HG02798 (cell line): ENCODE data around the gene CTPS1.

Experiments
- ATAC-seq: cut with Tn5 transposase; IDR thresholded peaks from one replicate; pipeline ENCODE4 v1.9.1; 2021; ENCODE audit warnings: mild to moderate bottlenecking; ENCODE audit not compliant: unreplicated experiment, poor library complexity

CTPS1 gene, protein sequence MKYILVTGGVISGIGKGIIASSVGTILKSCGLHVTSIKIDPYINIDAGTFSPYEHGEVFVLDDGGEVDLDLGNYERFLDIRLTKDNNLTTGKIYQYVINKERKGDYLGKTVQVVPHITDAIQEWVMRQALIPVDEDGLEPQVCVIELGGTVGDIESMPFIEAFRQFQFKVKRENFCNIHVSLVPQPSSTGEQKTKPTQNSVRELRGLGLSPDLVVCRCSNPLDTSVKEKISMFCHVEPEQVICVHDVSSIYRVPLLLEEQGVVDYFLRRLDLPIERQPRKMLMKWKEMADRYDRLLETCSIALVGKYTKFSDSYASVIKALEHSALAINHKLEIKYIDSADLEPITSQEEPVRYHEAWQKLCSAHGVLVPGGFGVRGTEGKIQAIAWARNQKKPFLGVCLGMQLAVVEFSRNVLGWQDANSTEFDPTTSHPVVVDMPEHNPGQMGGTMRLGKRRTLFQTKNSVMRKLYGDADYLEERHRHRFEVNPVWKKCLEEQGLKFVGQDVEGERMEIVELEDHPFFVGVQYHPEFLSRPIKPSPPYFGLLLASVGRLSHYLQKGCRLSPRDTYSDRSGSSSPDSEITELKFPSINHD

DNA sequence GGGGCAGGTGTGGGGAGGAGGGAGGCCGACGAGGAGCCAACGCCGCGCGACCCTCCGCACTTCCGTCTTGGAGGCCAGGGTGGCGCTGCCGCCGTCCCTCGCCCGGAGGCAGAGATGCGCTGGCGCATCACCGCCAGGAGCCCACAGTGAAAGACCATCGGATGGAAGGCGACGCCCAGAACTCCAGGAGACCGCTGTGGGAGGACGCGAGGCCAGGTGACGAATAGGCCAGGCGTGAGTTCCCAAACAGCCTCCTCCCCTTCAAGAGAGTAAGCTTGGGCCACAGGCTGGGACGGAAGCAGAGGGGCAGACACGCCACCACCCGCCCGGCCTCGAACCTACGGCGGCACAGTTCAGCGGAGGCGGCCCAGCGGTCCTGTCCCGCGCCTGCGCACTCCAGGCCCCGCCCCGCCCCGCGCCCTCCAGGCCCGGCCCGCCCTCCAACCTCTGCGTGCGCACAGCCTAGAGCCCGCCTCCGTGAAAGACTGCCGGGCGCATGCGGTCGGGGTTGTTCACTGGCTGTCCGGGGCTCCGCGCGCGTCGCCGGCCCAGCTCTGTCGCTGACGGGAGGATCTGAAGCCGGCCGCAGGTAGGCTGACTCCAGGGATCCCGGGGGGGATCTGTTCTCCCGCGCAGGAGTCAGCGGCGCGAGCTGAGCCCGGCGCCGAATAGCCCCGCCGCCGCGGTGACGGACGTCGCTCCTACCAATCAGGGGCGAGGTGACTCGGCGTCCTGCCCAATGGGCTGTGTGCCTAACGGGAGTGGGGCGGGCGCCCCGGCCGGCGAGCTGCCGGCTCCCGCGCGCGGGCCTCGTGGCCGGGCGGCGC lies at the start of gene CTPS1:
TSS of gene CTPS1 (plus strand) at position 456 of the 827 bp plus-strand sequence. CDS start 3,595 bp downstream, outside the sequence.
- peak; percentile 94 for ATAC-seq

DNA sequence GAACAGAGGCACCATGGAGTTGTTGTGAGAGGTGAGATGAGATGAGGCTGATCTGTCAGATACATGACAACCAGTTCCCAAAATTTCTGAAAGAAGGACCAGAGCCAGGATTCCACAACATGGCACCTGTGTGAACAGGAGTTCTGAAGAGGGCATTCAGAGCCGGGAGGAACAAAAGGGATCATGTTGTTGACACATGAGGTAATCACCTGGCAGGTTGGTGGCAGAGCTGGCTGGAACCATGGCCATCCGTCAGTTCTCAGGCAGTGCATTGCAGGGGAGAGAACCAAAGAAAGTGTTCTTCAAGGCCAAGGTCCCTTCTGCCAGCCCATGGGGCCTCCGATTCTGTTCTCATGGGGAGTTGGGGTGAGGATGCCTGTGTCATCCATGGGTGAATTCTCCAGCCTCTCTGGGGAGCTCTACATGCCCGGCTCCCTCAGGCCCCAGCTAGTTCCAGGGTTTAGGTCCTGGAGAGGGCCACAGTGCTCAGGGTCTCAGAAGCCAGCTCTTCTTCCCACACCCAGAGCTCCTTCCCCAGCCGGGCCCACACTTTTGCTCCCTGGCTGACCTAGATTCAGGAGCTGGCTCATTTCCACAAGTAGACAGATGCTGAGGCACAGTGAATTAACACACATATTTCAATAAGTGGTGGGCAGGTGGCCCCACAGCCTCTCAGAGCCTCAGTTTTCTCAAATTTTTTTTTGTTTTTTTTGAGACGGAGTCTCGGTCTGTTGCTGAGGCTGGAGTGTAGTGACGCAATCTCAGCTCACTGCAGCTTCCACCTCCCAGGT lies 49.1 kb upstream of the CTPS1 start:
- ATAC-seq = no peak

DNA sequence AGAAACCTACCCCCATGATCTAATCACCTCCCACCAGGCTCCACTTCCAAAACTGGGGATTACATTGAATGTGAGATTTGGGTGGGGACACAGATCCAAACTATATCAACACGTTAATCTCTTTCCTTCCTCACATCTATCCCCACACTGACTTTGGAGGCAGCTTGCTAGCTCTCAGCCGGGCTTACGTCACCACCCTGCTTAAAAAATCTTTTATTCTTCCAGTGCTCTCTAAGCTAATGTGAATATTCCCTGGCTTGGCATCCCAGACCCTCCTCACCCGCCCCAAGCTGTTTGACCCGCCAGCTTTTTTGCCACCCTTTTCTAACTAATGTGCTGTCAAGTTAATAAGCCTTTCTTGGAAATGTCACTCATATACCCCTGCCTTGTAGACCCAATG lies 47.9 kb upstream of the CTPS1 start:
- no peak for ATAC-seq

DNA sequence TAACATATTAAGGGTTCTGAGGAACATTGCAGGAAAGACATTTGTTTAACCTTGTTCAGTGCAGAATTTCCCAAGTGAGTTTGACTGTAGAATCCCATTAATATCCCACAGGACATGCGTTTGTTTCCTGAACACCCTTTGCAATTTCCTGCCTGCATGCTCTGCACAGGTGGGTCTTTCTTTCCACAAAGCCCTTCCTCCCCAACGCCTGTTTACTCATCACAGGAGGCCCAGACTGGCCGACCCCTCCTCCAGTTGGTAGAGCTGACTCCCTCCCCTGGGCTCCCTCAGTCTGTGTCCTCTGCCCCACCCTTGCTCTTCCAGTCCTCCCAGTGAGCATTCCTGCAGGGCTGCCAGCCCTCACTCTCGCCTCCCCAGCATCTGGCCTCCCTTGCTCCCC lies 47.5 kb upstream of the CTPS1 start:
- no peak for ATAC-seq

DNA sequence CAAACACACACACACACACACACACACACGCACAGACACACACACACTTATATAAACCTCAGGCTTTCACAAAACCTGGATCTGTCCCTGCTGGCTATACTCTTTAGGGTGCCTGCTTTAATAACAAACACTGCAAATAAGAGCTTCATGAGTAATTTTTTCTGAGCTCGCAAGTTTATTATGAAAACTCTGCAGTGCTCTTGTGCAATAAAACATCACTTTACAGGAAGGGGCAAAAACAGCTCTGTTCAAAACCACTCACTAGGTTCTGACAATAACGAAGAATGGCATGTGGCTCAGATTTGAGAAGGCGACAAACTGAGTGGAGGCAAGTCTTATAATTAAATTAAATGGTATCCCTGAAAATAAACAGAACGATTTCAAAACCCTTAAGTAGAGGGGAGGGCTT lies 42.6 kb upstream of the CTPS1 start:
- ATAC-seq = no peak

DNA sequence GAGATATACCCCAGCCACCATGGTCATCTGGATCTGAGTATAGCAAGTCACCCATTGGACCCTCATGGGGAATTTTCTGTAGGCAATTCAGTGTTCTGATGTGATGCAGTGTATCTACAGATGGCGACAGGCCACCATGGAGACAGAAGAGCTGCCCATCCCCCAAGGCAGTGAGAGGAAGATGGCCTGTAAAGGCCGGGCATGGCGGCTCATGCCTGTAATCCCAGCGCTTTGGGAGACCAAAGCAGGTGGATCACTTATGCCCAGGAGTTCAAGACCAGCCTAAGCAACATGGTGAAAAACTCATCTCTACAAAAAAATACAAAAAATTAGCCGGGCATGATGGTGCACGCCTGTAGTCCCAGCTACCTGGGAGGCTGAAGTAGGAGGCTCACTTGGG lies 41.1 kb upstream of the CTPS1 start:
- ATAC-seq = no peak

DNA sequence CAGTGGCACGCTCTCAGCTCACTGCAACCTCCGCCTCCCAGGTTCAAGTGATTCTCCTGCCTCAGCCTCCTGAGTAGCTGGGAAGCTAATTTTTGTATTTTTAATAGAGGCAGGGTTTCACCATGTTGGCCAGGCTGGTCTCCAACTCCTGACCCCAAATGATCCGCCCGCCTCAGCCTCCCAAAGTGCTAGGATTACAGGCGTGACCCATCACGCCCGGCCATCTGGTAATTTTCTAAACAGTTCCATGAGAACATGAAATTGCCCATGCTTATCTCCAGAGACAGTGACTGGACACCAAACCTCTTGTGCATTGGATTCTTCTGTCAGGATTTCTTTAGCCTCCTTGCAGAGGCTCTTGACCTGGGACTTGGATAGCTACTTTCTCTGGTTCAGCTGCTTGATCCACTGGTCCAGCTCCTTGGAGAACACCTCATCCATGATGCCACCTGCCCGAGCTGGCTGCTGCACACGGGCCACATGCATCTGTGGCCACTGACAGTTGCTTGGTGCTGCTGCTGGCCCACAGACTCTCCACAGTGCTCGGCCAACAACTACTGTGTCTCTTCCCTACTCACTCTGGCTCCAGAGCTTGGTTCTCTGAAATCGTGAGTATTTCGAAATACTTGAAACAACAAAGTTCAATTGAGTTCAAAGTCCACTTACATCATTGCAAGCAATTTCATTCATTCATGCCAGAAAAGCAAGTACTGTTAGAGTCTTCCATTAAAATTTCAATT lies 40.0 kb upstream of the CTPS1 start:
- ATAC-seq = no peak

DNA sequence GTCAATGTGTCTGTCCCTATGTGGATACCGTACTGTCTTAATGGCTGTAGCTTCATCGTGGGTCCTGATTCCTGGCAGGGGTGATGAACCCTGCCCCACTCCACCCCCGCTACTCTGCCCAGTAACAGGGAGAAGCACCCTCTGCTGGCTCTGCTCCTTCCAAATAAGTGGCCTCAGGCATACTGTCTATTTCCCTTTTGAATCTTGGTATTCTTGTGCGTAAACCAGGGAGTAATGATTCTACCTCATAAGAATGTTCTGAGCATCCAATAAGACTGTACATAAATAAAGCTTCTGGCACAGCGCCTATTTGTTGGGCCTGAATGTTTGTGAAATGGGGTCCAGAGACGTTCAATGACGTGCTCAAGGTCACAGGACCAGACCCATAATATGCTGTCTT lies 35.2 kb upstream of the CTPS1 start:
- ATAC-seq = no peak

DNA sequence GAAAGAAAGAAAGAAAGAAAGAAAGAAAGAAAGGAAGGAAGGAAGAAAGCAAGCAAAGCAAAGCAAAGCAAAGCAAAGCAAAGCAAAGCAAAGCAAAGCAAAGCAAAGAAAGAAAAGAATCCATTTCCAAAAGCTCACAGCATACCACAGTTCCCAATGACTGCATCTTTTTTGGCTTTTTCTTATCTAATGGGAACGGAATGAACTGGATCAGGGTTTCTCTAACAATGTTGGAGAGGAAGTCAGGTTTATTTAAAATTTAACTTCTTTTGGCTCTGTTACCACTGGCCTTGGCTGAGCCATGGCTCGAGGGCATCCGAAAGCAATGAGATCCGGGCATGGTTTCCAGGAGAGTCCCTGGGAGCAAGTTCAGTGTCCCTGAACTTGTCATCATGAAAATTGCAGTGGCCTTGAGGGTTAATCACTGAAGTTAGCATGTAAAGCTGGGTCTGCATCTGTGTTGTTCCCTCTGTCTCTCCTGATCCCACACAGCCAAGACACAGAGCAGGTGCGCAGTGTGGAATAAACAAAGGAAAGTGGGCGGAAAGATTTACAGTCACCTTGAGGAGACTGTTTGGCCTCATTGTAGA lies 34.6 kb upstream of the CTPS1 start:
- no peak for ATAC-seq

DNA sequence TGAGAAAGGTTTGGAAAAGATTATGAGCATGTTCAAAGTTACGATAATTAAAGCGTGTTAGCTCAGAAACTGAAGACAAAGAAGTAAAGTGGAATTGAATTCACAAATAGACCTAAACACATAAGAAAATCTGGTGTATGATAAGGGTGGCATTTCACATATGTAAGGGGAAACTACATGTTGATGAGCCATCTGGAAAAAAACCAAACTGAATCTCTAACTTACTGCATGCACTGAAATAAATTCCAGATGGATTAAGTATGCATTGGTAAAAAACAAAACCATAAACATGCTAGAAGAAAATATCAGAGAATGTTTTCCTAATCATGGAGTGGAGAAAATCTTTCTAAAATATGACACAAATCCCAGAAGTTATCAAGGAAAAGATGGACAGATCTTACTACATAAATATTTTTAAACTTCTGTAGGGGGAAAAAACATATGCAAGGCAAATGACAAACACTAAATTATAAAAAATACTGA lies 34.0 kb upstream of the CTPS1 start:
- ATAC-seq = no peak

DNA sequence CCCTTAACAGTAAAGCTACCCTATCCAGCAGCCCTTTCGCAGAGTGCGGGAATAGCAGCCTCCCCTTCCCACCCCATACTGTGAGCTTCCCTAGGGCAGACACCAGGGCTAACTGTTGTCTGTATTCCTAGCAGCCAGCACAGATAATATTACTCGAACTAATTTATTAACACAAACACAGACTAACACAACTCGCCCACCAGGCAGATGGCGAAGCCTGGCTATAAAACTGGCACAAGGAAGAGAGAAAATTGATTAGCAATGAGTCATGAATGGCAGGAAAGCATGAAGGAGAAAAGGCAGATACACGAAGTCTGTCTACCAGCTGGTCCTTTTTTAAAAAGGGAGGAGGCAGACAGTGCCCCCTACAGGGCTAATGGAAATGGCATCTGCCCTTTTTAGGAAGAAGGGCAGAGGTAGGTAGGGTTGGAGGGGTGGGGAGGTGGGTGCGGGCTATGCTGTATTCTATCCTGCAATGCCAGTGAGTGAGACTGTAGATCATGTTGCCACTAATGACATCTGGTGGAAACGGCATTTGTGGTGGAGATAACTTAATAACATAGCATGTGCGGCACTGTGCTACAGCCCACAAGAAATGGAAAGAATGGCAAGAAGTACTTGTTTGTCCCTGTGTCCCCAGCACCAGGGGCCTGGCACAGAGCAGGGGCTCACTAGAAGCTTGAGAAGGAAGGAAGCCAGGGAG lies 30.6 kb upstream of the CTPS1 start:
- no peak for ATAC-seq

DNA sequence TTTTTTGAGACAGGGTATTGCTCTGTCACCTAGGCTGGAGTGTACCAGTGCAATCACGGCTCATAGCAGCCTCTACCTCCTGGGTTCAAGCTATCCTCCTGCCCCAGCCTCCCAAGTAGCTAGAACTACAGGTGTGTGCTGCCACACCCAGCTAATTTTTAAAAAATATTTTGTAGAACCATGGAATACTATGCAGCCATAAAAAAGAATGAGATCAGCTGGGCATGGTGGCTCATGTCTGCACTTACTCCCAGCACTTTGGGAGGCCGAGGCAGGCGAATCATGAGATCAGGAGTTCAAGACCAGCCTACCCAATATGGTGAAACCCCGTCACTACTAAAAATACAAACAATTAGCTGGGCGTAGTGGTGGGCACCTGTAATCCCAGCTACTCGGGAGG lies 29.9 kb upstream of the CTPS1 start:
- ATAC-seq = no peak

DNA sequence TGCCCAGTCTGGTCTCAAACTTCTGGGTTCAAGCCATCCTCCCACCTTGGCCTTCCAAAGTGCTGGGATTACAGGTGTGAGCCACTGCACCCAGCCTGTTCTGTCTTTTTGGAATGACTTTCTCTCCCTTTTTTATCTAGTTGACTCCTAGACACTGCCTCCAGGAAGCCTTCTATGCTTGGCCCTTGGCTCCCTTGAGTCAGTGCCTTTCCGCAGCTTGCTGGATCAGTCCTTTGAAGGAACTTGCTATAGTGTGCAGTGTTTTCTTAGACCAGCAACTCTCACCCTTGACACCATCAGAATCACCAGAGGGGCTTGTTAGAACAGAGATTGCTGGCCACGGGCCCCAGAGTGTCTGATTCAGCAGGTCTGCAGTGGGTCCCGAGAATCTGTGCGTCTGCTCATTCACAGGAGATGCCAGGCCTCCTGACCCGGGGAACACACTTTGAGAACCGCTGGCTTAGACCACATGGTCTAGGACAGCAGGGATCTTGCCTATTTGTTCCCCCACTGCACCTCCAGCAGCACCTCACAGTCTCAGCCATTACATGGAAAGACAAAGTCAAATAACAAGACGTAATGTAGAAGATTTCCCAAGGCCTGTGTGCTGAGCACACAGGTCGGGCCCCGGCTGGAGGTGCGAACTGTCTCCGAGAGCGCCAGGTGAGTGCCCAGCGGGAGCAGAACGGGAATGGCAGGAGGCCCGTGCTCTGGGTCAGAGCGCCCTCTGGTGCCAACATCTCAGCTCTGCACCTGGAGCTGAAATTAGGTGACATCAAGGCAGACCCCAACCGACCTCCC lies 27.4 kb upstream of the CTPS1 start:
- peak; percentile 42 for ATAC-seq

DNA sequence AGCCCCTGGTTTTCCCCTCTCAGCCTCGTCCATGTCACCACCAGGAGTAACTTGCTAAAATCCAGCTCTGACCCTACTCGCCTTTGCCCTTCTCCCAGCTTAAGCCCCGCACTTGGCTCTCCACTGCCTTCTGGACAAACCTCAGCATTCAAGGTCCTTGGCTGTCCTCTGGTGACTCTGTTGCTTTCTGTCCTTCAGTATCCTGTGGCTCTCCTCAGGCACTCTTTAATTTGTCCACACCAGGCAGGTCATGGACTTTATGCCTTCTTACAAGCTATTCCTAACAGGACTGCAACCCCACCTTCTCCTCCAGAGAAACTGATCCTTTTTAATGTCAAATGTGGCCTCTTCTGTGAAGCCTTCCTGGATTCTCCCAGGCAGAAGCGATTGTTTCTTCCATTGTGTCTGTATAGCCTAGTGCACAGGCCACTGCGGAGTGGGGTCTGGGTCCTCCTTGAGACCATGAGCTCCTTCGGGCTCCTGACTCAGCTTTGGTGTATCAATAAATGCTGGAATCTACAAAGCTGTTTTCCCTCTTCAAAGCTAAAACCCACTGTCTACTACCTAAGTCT lies 26.7 kb upstream of the CTPS1 start:
- ATAC-seq = no peak

DNA sequence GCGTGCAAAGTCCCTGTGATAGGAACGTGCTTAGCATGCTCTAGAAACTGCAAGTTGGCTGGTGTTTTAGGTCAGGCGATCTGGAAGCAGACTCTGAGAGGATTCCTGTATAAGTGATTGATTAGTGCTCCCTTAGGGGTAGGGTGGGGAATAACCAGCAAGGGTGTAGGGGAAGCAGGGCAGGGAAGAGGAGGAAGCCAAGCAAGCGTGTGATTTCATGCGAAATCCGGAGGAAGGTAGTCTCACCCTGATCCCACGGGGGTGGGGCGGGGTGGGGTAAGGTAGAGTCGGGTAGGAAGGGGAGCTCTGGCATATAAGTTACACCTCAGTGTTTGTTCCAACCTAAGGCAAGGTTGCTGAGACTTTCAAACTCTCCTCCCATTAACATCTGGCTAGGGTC lies 24.9 kb upstream of the CTPS1 start:
- no peak for ATAC-seq

DNA sequence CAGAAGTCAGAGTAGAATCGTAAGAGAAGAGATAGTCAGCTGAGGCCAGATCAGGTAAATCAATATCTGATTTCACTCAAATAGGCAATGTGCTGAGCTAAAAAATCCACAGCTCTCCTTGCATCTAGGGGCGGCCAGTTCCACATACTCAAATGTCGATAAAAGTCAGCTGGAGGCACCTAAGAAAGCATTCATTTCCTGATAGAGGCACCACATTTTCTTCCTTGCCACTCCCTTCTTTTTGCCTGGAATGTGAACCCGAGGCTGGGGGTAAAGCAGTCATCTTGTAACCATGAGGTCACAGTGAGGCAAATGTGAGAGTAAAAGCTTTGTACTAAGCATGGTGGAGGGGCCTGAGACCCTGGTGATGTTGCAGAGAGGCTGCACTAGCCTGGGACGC lies 24.2 kb upstream of the CTPS1 start:
- ATAC-seq = no peak

DNA sequence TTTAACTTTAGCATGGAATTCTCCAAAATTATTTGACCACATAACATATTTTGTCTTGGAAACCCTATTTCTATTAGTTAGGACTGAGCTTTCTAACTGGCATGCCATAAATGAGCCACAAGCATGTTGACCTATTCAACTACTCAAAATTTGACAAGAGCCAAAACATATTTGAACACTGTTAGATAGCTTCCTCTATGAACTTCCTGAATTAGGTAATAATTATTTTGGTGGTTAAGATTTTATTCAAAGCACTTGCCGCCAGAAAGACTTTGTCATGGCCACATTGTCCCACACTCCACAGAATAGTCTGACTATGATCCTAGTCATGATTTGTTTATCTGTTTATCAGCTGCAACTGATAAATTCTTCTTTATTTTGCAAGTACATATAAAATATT lies 23.1 kb upstream of the CTPS1 start:
- no peak for ATAC-seq

DNA sequence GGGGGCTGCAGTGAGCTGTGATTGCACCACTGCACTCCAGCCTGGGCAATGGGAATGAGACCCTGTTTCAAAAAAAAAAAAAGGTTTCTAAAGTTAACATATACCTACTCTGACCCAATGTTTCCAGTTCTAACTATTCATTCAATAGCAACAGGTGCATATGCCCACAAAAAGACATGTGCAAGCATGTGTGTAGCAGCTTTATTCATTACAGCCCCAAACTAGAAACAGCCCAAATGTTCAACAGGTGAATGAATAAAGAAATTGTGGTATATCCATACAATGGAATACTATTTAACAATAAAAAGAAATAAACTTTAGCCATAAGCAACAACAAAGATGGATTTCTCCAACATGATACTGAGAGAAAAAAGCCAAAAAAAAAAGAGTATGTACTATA lies 21.3 kb upstream of the CTPS1 start:
- ATAC-seq = no peak
